Lung (tissue), 12 donors: ENCODE results near the gene PLXNA2. TPM values are rescaled to one million over a fixed set of nuclear protein-coding genes. Genes with fewer than 3 reads are reported as not detected.

ENCODE experiments used
- ATAC-seq: fragments of 200-7000 bp; cut with Tn5 transposase; one replicate; pipeline ENCODE4 v1.9.1; 2020; ENCODE audit warnings: moderate number of reproducible peaks; ENCODE audit not compliant: insufficient read depth, low FRiP score
- DNase-seq, 3 donors: peaks; one replicate each; pipeline ENCODE4 v3.0.0-alpha.2; 2013 to 2017
- H3K27ac ChIP-seq, 2 donors: one replicate each; pipeline ENCODE4 v1.5.1; 2013; ENCODE audit warnings: mild to moderate bottlenecking in 2 of 2, moderate library complexity in 2 of 2, control low read depth in 1 of 2, inconsistent platforms in 1 of 2, low read depth in 1 of 2, low read length in 1 of 2
- H3K27me3 ChIP-seq, 3 donors: one replicate each; pipeline ENCODE4 v1.5.1; 2013; ENCODE audit warnings: low read length in 2 of 3; ENCODE audit not compliant: control insufficient read depth in 3 of 3, insufficient read depth in 3 of 3
- H3K36me3 ChIP-seq, 4 donors: one replicate each; pipeline ENCODE4 v1.5.1; 2013; ENCODE audit warnings: low read length in 4 of 4, mild to moderate bottlenecking in 1 of 4, moderate library complexity in 1 of 4; ENCODE audit not compliant: control insufficient read depth in 4 of 4, insufficient read depth in 4 of 4
- H3K4me1 ChIP-seq, 5 donors: one replicate each; pipeline ENCODE4 v1.5.1; 2013; ENCODE audit warnings: low read length in 5 of 5, mild to moderate bottlenecking in 2 of 5, moderate library complexity in 1 of 5; ENCODE audit not compliant: control insufficient read depth in 5 of 5, insufficient read depth in 5 of 5
- H3K4me3 ChIP-seq: one replicate; pipeline ENCODE4 v1.5.1; 2013; ENCODE audit warnings: mild to moderate bottlenecking, control low read depth, moderate library complexity
- H3K9ac ChIP-seq, 2 donors: one replicate each; pipeline ENCODE4 v1.5.1; 2013; ENCODE audit warnings: low read length in 2 of 2, control low read depth in 1 of 2; ENCODE audit not compliant: insufficient read depth in 1 of 2
- H3K9me3 ChIP-seq, 4 donors: one replicate each; pipeline ENCODE4 v1.5.1; 2013; ENCODE audit warnings: low read length in 3 of 4, mild to moderate bottlenecking in 1 of 4, moderate library complexity in 1 of 4; ENCODE audit not compliant: control insufficient read depth in 4 of 4, insufficient read depth in 3 of 4
- CTCF ChIP-seq: IDR thresholded peaks from 2 replicates; pipeline ENCODE4 v1.5.1; 2012; ENCODE audit warnings: mild to moderate bottlenecking; ENCODE audit errors: control extremely low read depth, extremely low read depth
- WGBS, 2 donors: extraction: QIAGEN DNeasy Blood & Tissue Kit; methylation state at CpG; one replicate each; pipeline ENCODE4 v1.1.7; 2013; 5-methylcytosine and 5-hydroxymethylcytosine counted together
- polyA plus RNA-seq, 2 donors: library from polyadenylated mRNA; stranded (reverse); fragments of 200-250 nt; gene quantifications; one replicate each; pipeline ENCODE4 v1.2.1, GENCODE V29; 2013
- total RNA-seq, 2 donors: library from RNA; depleted of rRNA in 1 of 2; stranded (reverse); fragments of >200 nt in 1 of 2; gene quantifications; one replicate each; pipeline ENCODE4 v1.2.1, GENCODE V29; 2014 to 2021
- donor health status: control.
- donor health status: control.
- donor health status: Bipolar disorder and iron deficiency.
- donor health status: healthy.
- donor health status: DM: yes; HTN: yes; CAD: no.

The PLXNA2 gene
- total and polyA plus RNA-seq, 4 donors = 13.2 to 118 (median 32.6) TPM

- H3K27ac ChIP-seq = no peak overlapping the region
- ATAC-seq (no peak), DNase-seq (no peak)
- no peaks in the 10 kb centered on the region for H3K9me3 ChIP-seq
- H3K9ac ChIP-seq = no peak overlapping the region
- peaks cover 0 to 37% (median 3%) of the 10 kb centered on the region in 4 donors for H3K36me3 ChIP-seq
- no peaks in the 10 kb centered on the region for H3K27me3 ChIP-seq
- H3K4me1 ChIP-seq = peaks cover 0 to 13% (median 6%) of the 10 kb centered on the region in 5 donors
- WGBS, 2 donors = 85 to 87% methylated on average over 5 of the region's 5 CpGs
- TF ChIP-seq CTCF = no peak
- no peak overlapping the region for H3K4me3 ChIP-seq
Observed at GRCh38 chr1:208100906-208101305, 143.3 kb downstream of the PLXNA2 start.

DNA sequence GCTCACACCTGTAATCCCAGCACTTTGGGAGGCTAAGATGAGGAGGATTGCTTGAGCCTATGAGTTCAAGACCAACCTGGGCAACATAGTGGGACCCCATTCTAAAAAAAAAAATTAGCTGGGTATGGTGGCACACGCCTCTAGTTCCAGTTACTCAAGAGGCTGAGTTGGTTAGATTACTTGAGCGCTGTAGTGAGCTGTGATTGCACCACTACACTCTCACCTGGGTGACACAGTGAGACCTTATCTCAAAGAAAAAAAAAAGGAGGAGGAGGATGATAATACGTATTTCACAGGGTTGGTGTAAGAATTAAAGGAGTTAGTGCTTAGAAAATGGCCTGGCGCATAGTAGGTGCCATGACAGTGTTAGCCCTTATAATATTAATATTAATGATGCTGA, 144.1 kb downstream of the PLXNA2 start:
- H3K4me3 ChIP-seq = no peak overlapping the region
- peaks cover 2 to 37% (median 6%) of the 10 kb centered on the region in 4 donors for H3K36me3 ChIP-seq
- WGBS, 2 donors = 70 to 73% methylated on average over 4 of the region's 4 CpGs
- no peak overlapping the region for H3K9ac ChIP-seq
- no peaks in the 10 kb centered on the region for H3K27me3 ChIP-seq
- no peak for TF ChIP-seq CTCF
- H3K9me3 ChIP-seq = no peaks in the 10 kb centered on the region
- peaks cover 0 to 13% (median under 1%) of the 10 kb centered on the region in 5 donors for H3K4me1 ChIP-seq
- ATAC-seq = no peak
- DNase-seq = no peak
- no peak overlapping the region for H3K27ac ChIP-seq

DNA sequence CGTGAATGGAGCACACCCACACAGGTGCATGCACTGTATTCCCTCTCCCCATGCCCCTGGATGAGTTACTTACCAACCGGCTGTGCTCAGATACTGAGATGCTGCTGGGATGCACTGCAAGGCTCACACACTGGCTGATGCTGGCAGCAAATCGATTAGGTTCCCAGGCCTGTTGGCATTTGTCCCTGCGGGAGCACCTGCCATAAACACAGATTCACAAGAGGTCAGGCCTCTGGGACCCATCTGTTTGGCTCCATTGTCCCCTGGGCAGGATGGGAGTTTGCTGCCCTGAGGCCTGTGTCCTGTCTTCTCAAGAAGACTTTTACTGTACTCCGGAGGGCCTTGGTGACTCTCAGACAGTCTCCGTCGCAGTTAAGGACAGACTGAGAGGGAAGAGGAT, 145.4 kb downstream of the PLXNA2 start:
- peaks cover 0 to 13% (median 0%) of the 10 kb centered on the region in 5 donors for H3K4me1 ChIP-seq
- H3K4me3 ChIP-seq = no peak overlapping the region
- no peaks in the 10 kb centered on the region for H3K9me3 ChIP-seq
- no peak for TF ChIP-seq CTCF
- H3K36me3 ChIP-seq = peaks cover 2 to 42% (median 11%) of the 10 kb centered on the region in 4 donors
- no peak overlapping the region for H3K9ac ChIP-seq
- ATAC-seq = no peak
- 93 to 95% methylated on average over 7 of the region's 7 CpGs for WGBS, 2 donors
- no peak overlapping the region for H3K27ac ChIP-seq
- no peak for DNase-seq
- H3K27me3 ChIP-seq = no peaks in the 10 kb centered on the region
